Mesendoderm (in vitro differentiated cells): Measurements from ENCODE around the gene DMAC1.

Experiments used
- DNase-seq: peaks from one replicate; pipeline ENCODE4 v3.0.0; 2013
- H2AK5ac ChIP-seq: 2 replicates; pipeline ENCODE4 v1.6.1; 2013; ENCODE audit warnings: low read length, inconsistent platforms
- H2BK120ac ChIP-seq: 2 replicates; pipeline ENCODE4 v1.6.1; 2013; ENCODE audit warnings: low read depth, mild to moderate bottlenecking, low read length, moderate library complexity, mixed read lengths
- H2BK15ac ChIP-seq: replicated peaks from 2 replicates; pipeline ENCODE4 v1.6.1; 2013; ENCODE audit warnings: low read depth, mild to moderate bottlenecking, moderate library complexity
- H2BK5ac ChIP-seq: 2 replicates; pipeline ENCODE4 v1.6.1; 2013; ENCODE audit warnings: low read length, inconsistent platforms
- H3K18ac ChIP-seq: 2 replicates; pipeline ENCODE4 v1.6.1; 2013; ENCODE audit warnings: mild to moderate bottlenecking, low read length, mixed read lengths
- H3K23ac ChIP-seq: one replicate; pipeline ENCODE4 v1.6.1; 2013; ENCODE audit warnings: low read length
- H3K27ac ChIP-seq: 2 replicates; pipeline ENCODE4 v1.5.1; 2013; ENCODE audit warnings: low read depth, mild to moderate bottlenecking, inconsistent platforms, low read length, moderate library complexity
- H3K27me3 ChIP-seq: 2 replicates; pipeline ENCODE4 v1.6.1; 2013; ENCODE audit warnings: low read length, control low read depth, mild to moderate bottlenecking, inconsistent platforms; ENCODE audit not compliant: insufficient read depth, poor library complexity
- H3K36me3 ChIP-seq: 2 replicates; pipeline ENCODE4 v1.6.1; 2013; ENCODE audit warnings: low read length, inconsistent platforms; ENCODE audit not compliant: control insufficient read depth, insufficient read depth
- H3K4ac ChIP-seq: one replicate; pipeline ENCODE4 v1.6.1; 2013; ENCODE audit warnings: low read depth, mild to moderate bottlenecking, low read length, moderate library complexity
- H3K4me1 ChIP-seq: 2 replicates; pipeline ENCODE4 v1.6.1; 2013; ENCODE audit warnings: low read depth, low read length, inconsistent platforms; ENCODE audit not compliant: control insufficient read depth
- H3K4me2 ChIP-seq: 2 replicates; pipeline ENCODE4 v1.6.1; 2013; ENCODE audit warnings: low read length
- H3K4me3 ChIP-seq: 2 replicates; pipeline ENCODE4 v1.5.1; 2013; ENCODE audit warnings: mild to moderate bottlenecking, low read length
- H3K56ac ChIP-seq: one replicate; pipeline ENCODE4 v1.6.1; 2013; ENCODE audit warnings: low read length
- H3K79me1 ChIP-seq: 2 replicates; pipeline ENCODE4 v1.6.1; 2013; ENCODE audit warnings: low read length, inconsistent platforms
- H3K79me2 ChIP-seq: 2 replicates; pipeline ENCODE4 v1.6.1; 2013; ENCODE audit warnings: mild to moderate bottlenecking, low read length; ENCODE audit not compliant: control insufficient read depth, insufficient read depth
- H3K9ac ChIP-seq: 2 replicates; pipeline ENCODE4 v1.6.1; 2013; ENCODE audit warnings: low read length, inconsistent platforms
- H4K5ac ChIP-seq: one replicate; pipeline ENCODE4 v1.6.1; 2013; ENCODE audit warnings: low read length
- H4K8ac ChIP-seq: one replicate; pipeline ENCODE4 v1.6.1; 2013; ENCODE audit warnings: low read depth, mild to moderate bottlenecking, control low read depth, low read length, moderate library complexity
- WGBS: extraction: QIAGEN DNeasy Blood & Tissue Kit; methylation state at CpG from one replicate; pipeline ENCODE4 v1.1.7; 2013; ENCODE audit warnings: low lambda C conversion rate, missing lambda C conversion rate; ENCODE audit not compliant: insufficient coverage; ENCODE audit errors: extremely low coverage; 5-methylcytosine and 5-hydroxymethylcytosine counted together

The DMAC1 gene

DNA sequence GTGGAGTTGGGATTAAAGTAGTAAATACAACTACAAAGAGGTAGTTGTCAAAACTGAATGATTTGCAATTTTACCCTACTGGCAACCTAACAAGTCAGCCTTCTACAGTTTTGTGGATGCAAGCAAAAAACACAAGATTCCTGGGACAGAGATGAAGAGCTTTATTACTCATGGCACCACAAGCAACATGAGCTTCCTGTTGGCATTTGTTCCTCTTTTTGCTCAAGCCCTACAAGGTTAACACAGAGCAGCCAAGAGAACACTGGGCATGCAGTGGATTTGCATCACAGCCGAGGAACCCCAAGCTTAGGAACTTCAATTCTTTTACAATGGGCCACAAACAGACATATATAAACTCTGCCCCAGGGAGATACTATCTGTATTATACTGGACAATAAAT, 28.8 kb upstream of the DMAC1 start:
- no peaks in the 10 kb centered on the region for H3K36me3 ChIP-seq
- H3K4me2 ChIP-seq: no peak overlapping the region
- no peak overlapping the region for H3K18ac ChIP-seq
- no peak overlapping the region for H3K9ac ChIP-seq
- no peak overlapping the region for H3K4me3 ChIP-seq
- no peak overlapping the region for H3K56ac ChIP-seq
- H3K27me3 ChIP-seq: no peaks in the 10 kb centered on the region
- H2BK15ac ChIP-seq: no peak overlapping the region
- WGBS: no CpG with 5 or more reads among the region's 1 CpG
- H3K23ac ChIP-seq: no peak overlapping the region
- H2BK120ac ChIP-seq: no peak overlapping the region
- no peak overlapping the region for H2AK5ac ChIP-seq
- DNase-seq: no peak
- no peak overlapping the region for H2BK5ac ChIP-seq
- no peak overlapping the region for H4K8ac ChIP-seq
- no peak overlapping the region for H3K4ac ChIP-seq
- no peaks in the 10 kb centered on the region for H3K79me2 ChIP-seq
- H4K5ac ChIP-seq: no peak overlapping the region
- no peaks in the 10 kb centered on the region for H3K4me1 ChIP-seq
- no peak overlapping the region for H3K27ac ChIP-seq
- H3K79me1 ChIP-seq: no peaks in the 10 kb centered on the region

DNA sequence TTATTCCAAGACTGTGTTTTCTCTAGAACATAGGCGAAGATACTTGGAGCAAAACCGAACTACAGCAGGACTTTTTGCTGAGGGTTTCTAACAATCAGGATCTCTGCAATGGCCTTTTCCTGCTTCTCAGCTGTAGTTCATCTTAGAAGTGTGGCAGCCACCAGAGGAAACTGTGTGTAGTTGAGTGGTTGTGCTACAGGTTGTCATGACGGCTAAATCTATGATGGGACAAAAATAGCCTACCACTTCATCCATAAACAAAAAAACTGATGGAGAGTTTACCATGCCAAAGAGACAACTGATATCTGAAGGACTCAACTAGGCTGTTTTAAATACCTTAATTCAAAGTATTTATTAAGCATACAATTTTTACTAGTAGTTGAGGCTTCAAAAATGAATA, 28.2 kb upstream of the DMAC1 start:
- Histone ChIP-seq H3K23ac (no peak overlapping the region), H3K9ac (no peak overlapping the region), H3K4me1 (no peaks in the 10 kb centered on the region), H4K8ac (no peak overlapping the region), H2AK5ac (no peak overlapping the region), H3K18ac (no peak overlapping the region), H3K36me3 (no peaks in the 10 kb centered on the region), H3K56ac (no peak overlapping the region), H3K79me2 (no peaks in the 10 kb centered on the region), H2BK15ac (no peak overlapping the region), H2BK5ac (no peak overlapping the region), H3K4ac (no peak overlapping the region), H3K27me3 (no peaks in the 10 kb centered on the region), H3K4me3 (no peak overlapping the region), H3K27ac (no peak overlapping the region), H3K4me2 (no peak overlapping the region), H2BK120ac (no peak overlapping the region), H4K5ac (no peak overlapping the region), H3K79me1 (no peaks in the 10 kb centered on the region)
- DNase-seq: no peak
- no CpG with 5 or more reads among the region's 3 CpGs for WGBS

DNA sequence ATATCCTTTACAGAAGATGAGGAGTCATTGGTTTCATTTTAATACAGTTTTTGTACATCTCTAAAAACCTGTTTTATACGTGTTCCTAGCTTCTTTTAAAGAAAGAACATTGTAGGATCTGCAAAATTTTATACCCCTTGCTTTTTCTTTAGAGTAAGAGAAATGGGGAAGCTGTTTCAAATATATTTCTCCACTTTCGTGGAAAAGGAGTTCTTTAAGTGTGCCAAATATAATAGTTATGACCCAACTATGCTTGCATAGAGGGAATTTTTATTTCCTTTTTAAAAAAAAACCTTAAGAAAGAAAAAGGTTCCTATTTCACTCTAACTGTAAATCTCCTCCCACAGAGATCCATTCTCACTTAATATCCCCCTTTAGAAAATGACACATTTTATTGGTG, 27.5 kb upstream of the DMAC1 start:
- no peaks in the 10 kb centered on the region for H3K36me3 ChIP-seq
- H3K9ac ChIP-seq: no peak overlapping the region
- H3K27me3 ChIP-seq: no peaks in the 10 kb centered on the region
- no peak overlapping the region for H3K4me2 ChIP-seq
- no CpG with 5 or more reads among the region's 2 CpGs for WGBS
- no peak overlapping the region for H2BK120ac ChIP-seq
- no peak overlapping the region for H4K5ac ChIP-seq
- no peak overlapping the region for H2BK15ac ChIP-seq
- H3K23ac ChIP-seq: no peak overlapping the region
- no peaks in the 10 kb centered on the region for H3K4me1 ChIP-seq
- H2AK5ac ChIP-seq: no peak overlapping the region
- DNase-seq: no peak
- H3K4me3 ChIP-seq: no peak overlapping the region
- H2BK5ac ChIP-seq: no peak overlapping the region
- H3K79me2 ChIP-seq: no peaks in the 10 kb centered on the region
- no peak overlapping the region for H3K4ac ChIP-seq
- no peak overlapping the region for H3K56ac ChIP-seq
- no peak overlapping the region for H4K8ac ChIP-seq
- no peaks in the 10 kb centered on the region for H3K79me1 ChIP-seq
- no peak overlapping the region for H3K18ac ChIP-seq
- H3K27ac ChIP-seq: no peak overlapping the region

DNA sequence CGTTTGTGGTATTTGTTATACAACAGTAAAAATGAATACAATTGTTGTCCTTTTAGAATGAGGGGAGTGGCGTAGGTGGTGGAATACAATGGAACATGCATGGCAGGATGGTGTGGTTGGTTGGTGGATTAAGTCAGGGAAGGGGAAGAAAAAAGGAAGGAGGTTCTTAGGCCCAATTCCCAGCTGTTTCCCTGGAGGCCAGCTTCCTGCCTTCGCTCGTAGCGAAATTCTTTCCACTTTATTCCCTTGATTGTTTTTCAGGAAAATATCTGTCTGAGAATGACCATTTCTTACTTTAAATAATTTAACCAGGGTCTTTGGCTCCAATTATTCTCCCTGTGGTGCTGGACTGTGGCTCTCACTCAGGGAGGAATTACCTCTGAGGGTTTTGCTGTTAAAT, 24.1 kb upstream of the DMAC1 start:
- H3K4me3 ChIP-seq: no peak overlapping the region
- no peak overlapping the region for H4K8ac ChIP-seq
- no peak overlapping the region for H3K18ac ChIP-seq
- no peak overlapping the region for H4K5ac ChIP-seq
- H3K79me1 ChIP-seq: no peaks in the 10 kb centered on the region
- no peaks in the 10 kb centered on the region for H3K4me1 ChIP-seq
- H3K4ac ChIP-seq: no peak overlapping the region
- no peak overlapping the region for H3K4me2 ChIP-seq
- no peak overlapping the region for H2BK120ac ChIP-seq
- no peaks in the 10 kb centered on the region for H3K79me2 ChIP-seq
- DNase-seq: no peak
- no peak overlapping the region for H3K9ac ChIP-seq
- H3K27me3 ChIP-seq: no peaks in the 10 kb centered on the region
- H2BK15ac ChIP-seq: no peak overlapping the region
- no peak overlapping the region for H2AK5ac ChIP-seq
- H3K56ac ChIP-seq: no peak overlapping the region
- no peak overlapping the region for H3K23ac ChIP-seq
- H2BK5ac ChIP-seq: no peak overlapping the region
- H3K36me3 ChIP-seq: no peaks in the 10 kb centered on the region
- no peak overlapping the region for H3K27ac ChIP-seq
- 100% methylated on average over 2 of the region's 5 CpGs for WGBS

DNA sequence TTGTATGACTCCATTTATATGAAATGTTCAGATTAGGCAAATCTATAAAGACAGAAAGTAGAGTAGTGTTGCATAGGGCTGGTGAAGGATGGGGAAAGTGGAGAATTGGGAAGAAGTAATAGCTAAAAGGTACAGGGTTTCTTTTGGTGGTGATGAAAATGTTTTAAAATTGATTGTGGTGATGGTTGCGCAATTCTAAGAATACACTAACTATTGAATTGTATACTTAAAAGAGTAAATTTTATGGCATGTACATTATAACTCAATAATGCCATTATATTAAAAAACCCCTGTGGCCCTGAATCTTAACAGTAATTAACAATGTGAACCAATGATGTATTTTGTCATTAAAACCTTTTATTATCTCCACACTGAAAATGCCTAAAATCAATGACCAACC, 20.4 kb upstream of the DMAC1 start:
- Histone ChIP-seq H2BK120ac (no peak overlapping the region), H3K79me2 (no peaks in the 10 kb centered on the region), H2BK15ac (no peak overlapping the region), H4K8ac (no peak overlapping the region), H3K4me1 (no peaks in the 10 kb centered on the region), H3K56ac (no peak overlapping the region), H3K4me3 (no peak overlapping the region), H4K5ac (no peak overlapping the region), H3K9ac (no peak overlapping the region), H2AK5ac (no peak overlapping the region), H3K36me3 (no peaks in the 10 kb centered on the region), H3K18ac (no peak overlapping the region), H3K79me1 (no peaks in the 10 kb centered on the region), H3K27ac (no peak overlapping the region), H3K4me2 (no peak overlapping the region), H3K27me3 (no peaks in the 10 kb centered on the region), H2BK5ac (no peak overlapping the region), H3K23ac (no peak overlapping the region), H3K4ac (no peak overlapping the region)
- DNase-seq: no peak
- no CpG with 5 or more reads among the region's 1 CpG for whole genome bisulfite sequencing

DNA sequence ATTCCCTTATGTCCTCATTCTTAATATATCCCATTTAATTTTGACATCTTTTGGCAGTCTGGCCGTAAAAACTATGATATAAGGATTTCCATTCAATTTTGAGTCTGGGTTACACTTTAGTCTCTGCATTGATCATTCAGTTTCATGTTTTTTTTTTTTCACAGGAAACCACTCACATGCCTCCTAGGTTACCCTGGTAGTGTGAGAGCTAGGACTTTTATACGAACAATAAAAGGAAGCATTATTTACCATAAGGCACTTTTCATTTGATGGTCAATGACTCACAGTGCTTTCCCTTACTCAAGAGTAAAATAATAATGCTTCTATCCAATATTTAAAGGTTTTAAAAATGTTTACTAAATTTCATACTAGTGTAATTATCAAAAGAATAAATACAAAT, 16.4 kb upstream of the DMAC1 start:
- H4K8ac ChIP-seq: no peak overlapping the region
- H3K23ac ChIP-seq: no peak overlapping the region
- H3K4ac ChIP-seq: no peak overlapping the region
- no peak overlapping the region for H3K18ac ChIP-seq
- H3K4me3 ChIP-seq: no peak overlapping the region
- WGBS: no CpG with 5 or more reads among the region's 2 CpGs
- H2BK15ac ChIP-seq: no peak overlapping the region
- H3K27ac ChIP-seq: no peak overlapping the region
- no peak for DNase-seq
- H2BK120ac ChIP-seq: no peak overlapping the region
- no peaks in the 10 kb centered on the region for H3K36me3 ChIP-seq
- no peak overlapping the region for H3K9ac ChIP-seq
- H3K56ac ChIP-seq: no peak overlapping the region
- H2AK5ac ChIP-seq: no peak overlapping the region
- H3K4me2 ChIP-seq: no peak overlapping the region
- H3K4me1 ChIP-seq: no peaks in the 10 kb centered on the region
- no peaks in the 10 kb centered on the region for H3K27me3 ChIP-seq
- H3K79me1 ChIP-seq: no peaks in the 10 kb centered on the region
- H3K79me2 ChIP-seq: no peaks in the 10 kb centered on the region
- no peak overlapping the region for H2BK5ac ChIP-seq
- H4K5ac ChIP-seq: no peak overlapping the region
